Stimulated activated CD8-positive, alpha-beta memory T cell treated with anti-CD3 and anti-CD28 coated beads, Interleukin-12 subunit alpha, Interleukin-12 subunit beta, amount 100 ng/mL, for 4 hours (primary cell): ENCODE results near the gene XIAP.
A peak's percentile ranks its signal among the peaks of the same experiment; 100 is the strongest.
"Not testable (repeated sequence)": the region's sequence is repeated elsewhere in the genome, so short reads cannot be mapped to it uniquely, and the experiment has no call there.

Experiments
- DNase-seq: peaks from one replicate; pipeline ENCODE4 v3.0.0-alpha.2; 2020; ENCODE audit warnings: low read depth

XIAP gene

GRCh38 chrX:123859846-123860838, at the start of gene XIAP:
TSS of gene XIAP (plus strand) at chrX:123860053. CDS start at chrX:123885663, 25,610 bp downstream.
- DNase-seq, result peak; percentile 49

- DNase-seq, result no peak
Observed at GRCh38 chrX:123814343-123814742, 45.5 kb upstream of the XIAP start.

- DNase-seq, result not testable (repeated sequence)
Observed at GRCh38 chrX:123814934-123815394, 44.9 kb upstream of the XIAP start.

- DNase-seq, result no peak
Observed at GRCh38 chrX:123817288-123817894, 42.5 kb upstream of the XIAP start.

GRCh38 chrX:123818243-123818642, 41.6 kb upstream of the XIAP start:
- no peak for DNase-seq

GRCh38 chrX:123822965-123823364, 36.9 kb upstream of the XIAP start:
- no peak for DNase-seq

- no peak for DNase-seq
Observed at GRCh38 chrX:123830309-123830708, 29.5 kb upstream of the XIAP start.

GRCh38 chrX:123833387-123833786, 26.5 kb upstream of the XIAP start:
- peak; percentile 13 for DNase-seq

- DNase-seq, result no peak
Observed at GRCh38 chrX:123834116-123834515, 25.7 kb upstream of the XIAP start.

- DNase-seq, result no peak
Observed at GRCh38 chrX:123835661-123836371, 24.0 kb upstream of the XIAP start.

GRCh38 chrX:123845129-123845528, 14.7 kb upstream of the XIAP start:
- DNase-seq, result not testable (repeated sequence)

- DNase-seq, result no peak
Observed at GRCh38 chrX:123846577-123847038, 13.2 kb upstream of the XIAP start.

GRCh38 chrX:123847056-123847455, 12.8 kb upstream of the XIAP start:
- no peak for DNase-seq

GRCh38 chrX:123849096-123849495, 10.8 kb upstream of the XIAP start:
- DNase-seq, result no peak

GRCh38 chrX:123849906-123850305, 9.9 kb upstream of the XIAP start:
- DNase-seq, result not testable (repeated sequence)

- no peak for DNase-seq
Observed at GRCh38 chrX:123851079-123851478, 8.8 kb upstream of the XIAP start.

- no peak for DNase-seq
Observed at GRCh38 chrX:123854329-123854728, 5.5 kb upstream of the XIAP start.

GRCh38 chrX:123859409-123859845, 426 bp upstream of the XIAP start:
- peak; percentile 42 for DNase-seq

GRCh38 chrX:123860983-123861382, 1.1 kb downstream of the XIAP start:
- no peak for DNase-seq

- no peak for DNase-seq
Observed at GRCh38 chrX:123869488-123869887, 9.6 kb downstream of the XIAP start.

GRCh38 chrX:123871309-123871708, 11.5 kb downstream of the XIAP start:
- no peak for DNase-seq

- DNase-seq, result no peak
Observed at GRCh38 chrX:123873956-123874355, 14.1 kb downstream of the XIAP start.
